Tibial artery (tissue), 4 donors: ENCODE results near the gene PHACTR1.

Source experiments
- DNase-seq, 2 donors: peaks; one replicate each; pipeline ENCODE4 v3.0.0-alpha.2; 2019
- H3K27ac ChIP-seq, 2 donors: fragments of 200-600 bp; sonication (generic) in 1 of 2; 1 replicate in 1 of 2; 2 replicates in 1 of 2; pipeline ENCODE4 v1.5.1; 2018 to 2019; ENCODE audit warnings: mild to moderate bottlenecking in 1 of 2
- H3K27me3 ChIP-seq, 2 donors: fragments of 200-600 bp; sonication (generic) in 1 of 2; one replicate each; pipeline versions ENCODE4 v1.5.1 to v1.6.0; 2016 to 2019
- H3K36me3 ChIP-seq, 3 donors: fragments of 200-600 bp; sonication (generic) in 2 of 3; one replicate each; pipeline ENCODE4 v1.5.1; 2016 to 2019; ENCODE audit warnings: mild to moderate bottlenecking in 2 of 3
- H3K4me1 ChIP-seq, 4 donors: fragments of 200-600 bp; sonication (generic) in 2 of 4; 1 replicate in 3 of 4; 2 replicates in 1 of 4; pipeline ENCODE4 v1.5.1; 2016 to 2019
- H3K4me3 ChIP-seq, 2 donors: fragments of 200-600 bp; sonication (generic) in 1 of 2; 1 replicate in 1 of 2; 2 replicates in 1 of 2; pipeline ENCODE4 v1.5.1; 2018 to 2019; ENCODE audit warnings: mild to moderate bottlenecking in 2 of 2
- H3K9me3 ChIP-seq, 3 donors: fragments of 200-600 bp; sonication (generic) in 1 of 3; one replicate each; pipeline ENCODE4 v1.5.1; 2016 to 2019
- CTCF ChIP-seq, 2 experiments: fragments of 200-600 bp in 1 of 2; fragments of 450-650 bp in 1 of 2; IDR thresholded peaks; one replicate each; pipeline ENCODE4 v1.5.1; 2017 to 2019; ENCODE audit warnings: antibody characterized with exemption in 2 of 2, mild to moderate bottlenecking in 1 of 2, moderate library complexity in 1 of 2
- intact Hi-C: fragments of 100-400 bp; cut with DNase I; formaldehyde crosslinking; loops from one replicate; pipeline ENCODE4 v1.15.0; 2023; ENCODE audit warnings: low total_unique reads

PHACTR1 gene

GRCh38 chr6:13268913-13269518 is 552.4 kb downstream of the PHACTR1 start:
- peaks cover 0 to 30% (median 10%) of the 10 kb centered on the region in 4 donors for H3K4me1 ChIP-seq
- intact Hi-C loops, result no loop called here
- peak in 1 of 2 donors; percentile 27 for DNase-seq
- no peaks in the 10 kb centered on the region for H3K9me3 ChIP-seq
- peak overlapping the region; percentile 52 to 55 for H3K27ac ChIP-seq
- H3K27me3 ChIP-seq, result no peaks in the 10 kb centered on the region
- H3K36me3 ChIP-seq, result peaks cover 20 to 27% (median 25%) of the 10 kb centered on the region in 3 donors
- H3K4me3 ChIP-seq, result no peak overlapping the region
- TF ChIP-seq CTCF (IDR thresholded peaks at IDR 0.05), result no peak

- peaks cover 0 to 30% (median 10%) of the 10 kb centered on the region in 4 donors for H3K4me1 ChIP-seq
- intact Hi-C loops, result no loop called here
- peak; percentile 69 to 80 for DNase-seq
- no peaks in the 10 kb centered on the region for H3K27me3 ChIP-seq
- no peak overlapping the region for H3K4me3 ChIP-seq
- H3K27ac ChIP-seq, result no peak overlapping the region
- no peaks in the 10 kb centered on the region for H3K9me3 ChIP-seq
- peaks cover 28 to 35% (median 28%) of the 10 kb centered on the region in 3 donors for H3K36me3 ChIP-seq
- TF ChIP-seq CTCF (IDR thresholded peaks at IDR 0.05), result no peak
These were observed 555.8 kb downstream of the PHACTR1 start for GRCh38 chr6:13272131-13273046.

- no peak for TF ChIP-seq CTCF (IDR thresholded peaks at IDR 0.05)
- Histone ChIP-seq H3K9me3 (no peaks in the 10 kb centered on the region), H3K36me3 (peaks cover 36 to 45% (median 37%) of the 10 kb centered on the region in 3 donors), H3K4me1 (peaks cover 0 to 23% (median 10%) of the 10 kb centered on the region in 4 donors), H3K4me3 (no peak overlapping the region), H3K27me3 (no peaks in the 10 kb centered on the region), H3K27ac (no peak overlapping the region)
- no peak for DNase-seq
- intact Hi-C loops, result no loop called here
These were observed 556.8 kb downstream of the PHACTR1 start for GRCh38 chr6:13273202-13273930.

GRCh38 chr6:13273931-13274706 is 557.6 kb downstream of the PHACTR1 start:
- no peaks in the 10 kb centered on the region for H3K9me3 ChIP-seq
- DNase-seq, result peak in 1 of 2 donors; percentile 38
- no peak for TF ChIP-seq CTCF (IDR thresholded peaks at IDR 0.05)
- peaks cover 39 to 50% (median 42%) of the 10 kb centered on the region in 3 donors for H3K36me3 ChIP-seq
- no peak overlapping the region for H3K4me3 ChIP-seq
- no peaks in the 10 kb centered on the region for H3K27me3 ChIP-seq
- H3K4me1 ChIP-seq, result peaks cover 0 to 16% (median 8%) of the 10 kb centered on the region in 4 donors
- H3K27ac ChIP-seq, result no peak overlapping the region
- intact Hi-C loops, result no loop called here
